ENCODE data around the gene GNA12.

Gene GNA12

DNA sequence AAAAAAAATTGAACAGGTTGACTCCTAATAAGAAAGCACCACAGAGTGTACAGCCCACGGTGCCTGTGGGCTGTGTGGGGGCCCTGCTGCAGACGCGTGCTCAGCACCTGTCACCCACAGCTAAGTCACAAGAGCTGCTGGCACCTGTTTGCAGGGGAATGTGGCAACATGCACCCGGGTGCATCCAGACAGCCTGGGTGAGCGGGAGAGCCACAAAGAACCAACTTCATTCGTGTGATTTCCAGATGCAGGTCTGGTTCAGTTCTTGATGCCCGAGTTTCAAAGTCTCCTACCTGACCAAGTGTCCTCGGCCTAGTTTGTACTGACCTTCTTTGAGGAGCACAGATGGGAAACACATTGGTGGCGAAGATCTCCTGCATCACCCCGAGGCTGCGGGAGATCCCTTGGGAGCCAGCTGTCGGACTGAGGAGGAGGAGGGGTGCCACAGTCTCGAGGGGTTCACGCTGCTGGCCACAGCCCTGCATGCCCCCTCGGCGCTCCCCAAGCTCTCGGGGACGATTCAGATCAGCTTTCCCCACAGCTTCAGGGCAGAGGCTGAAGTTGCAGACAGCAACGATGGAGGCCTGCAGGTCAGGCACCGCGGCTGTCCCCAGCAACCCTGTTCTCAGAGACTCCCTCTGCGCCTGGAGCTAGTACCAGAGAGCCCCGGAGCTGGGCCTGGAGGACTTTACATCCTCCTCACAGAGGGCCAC lies 120.8 kb downstream of the GNA12 start:
- H3K27ac ChIP-seq (ENCODE audit: insufficient read depth, low read depth, low read length, poor library complexity, severe bottlenecking): no peak overlapping the region
- WGBS, 2 experiments: 92% methylated on average over 23 of the region's 23 CpGs
- no peaks in the 10 kb centered on the region for H3K36me3 ChIP-seq (ENCODE audit: control insufficient read depth, insufficient read depth, low read length)
- H3K4me3 ChIP-seq (ENCODE audit: insufficient read depth, low read depth, low read length): no peak overlapping the region
- H3K27me3 ChIP-seq (ENCODE audit: control insufficient read depth, insufficient read depth, low read length, poor library complexity, severe bottlenecking): no peaks in the 10 kb centered on the region
- no peaks in the 10 kb centered on the region for H3K4me1 ChIP-seq (ENCODE audit: control insufficient read depth, insufficient read depth, low read length)
- no peaks in the 10 kb centered on the region for H3K9me3 ChIP-seq (ENCODE audit: control insufficient read depth, low read length)

DNA sequence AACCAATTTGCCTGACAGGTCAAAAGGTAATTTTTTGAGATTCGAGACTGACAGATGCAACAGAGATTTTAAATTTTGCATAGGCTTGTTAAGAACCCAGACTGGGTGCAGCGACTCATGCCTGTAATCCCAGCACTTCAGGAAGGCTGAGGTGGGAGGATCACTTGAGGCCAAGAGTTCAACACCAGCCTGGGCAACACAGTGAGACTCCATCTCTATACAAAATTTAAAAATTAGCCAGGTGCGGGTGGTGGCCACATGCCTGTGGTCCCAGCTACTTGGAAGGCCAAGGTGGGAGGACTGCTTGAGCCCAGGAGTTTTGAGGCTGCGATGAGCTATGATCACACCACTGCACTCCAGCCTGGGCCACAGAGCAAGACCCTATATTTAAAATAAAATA lies 121.5 kb downstream of the GNA12 start:
- no peak overlapping the region for H3K4me3 ChIP-seq (ENCODE audit: insufficient read depth, low read depth, low read length)
- no peaks in the 10 kb centered on the region for H3K9me3 ChIP-seq (ENCODE audit: control insufficient read depth, low read length)
- H3K4me1 ChIP-seq (ENCODE audit: control insufficient read depth, insufficient read depth, low read length): no peaks in the 10 kb centered on the region
- H3K27ac ChIP-seq (ENCODE audit: insufficient read depth, low read depth, low read length, poor library complexity, severe bottlenecking): no peak overlapping the region
- WGBS, 2 experiments: 95% methylated on average over 4 of the region's 4 CpGs
- H3K27me3 ChIP-seq (ENCODE audit: control insufficient read depth, insufficient read depth, low read length, poor library complexity, severe bottlenecking): no peaks in the 10 kb centered on the region
- no peaks in the 10 kb centered on the region for H3K36me3 ChIP-seq (ENCODE audit: control insufficient read depth, insufficient read depth, low read length)

DNA sequence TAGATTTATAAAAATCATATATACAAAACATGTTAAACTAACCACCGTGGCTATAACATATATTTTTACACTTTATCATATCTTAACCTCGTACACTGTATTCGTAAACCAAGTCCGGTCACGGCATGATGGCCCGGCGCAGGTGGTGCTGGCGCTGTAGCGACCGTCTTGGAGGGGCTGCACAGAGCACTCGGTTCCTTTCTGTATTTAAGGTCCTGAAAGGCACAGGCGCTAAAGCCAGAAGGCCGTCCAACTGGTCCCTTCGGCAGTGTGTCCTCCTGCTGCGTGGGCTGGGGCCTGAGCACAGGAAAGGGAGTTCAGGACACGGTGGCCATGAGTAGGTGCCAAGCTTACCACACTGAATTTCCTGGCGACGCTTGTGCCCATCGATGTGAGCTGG lies 122.3 kb downstream of the GNA12 start:
- WGBS, 2 experiments: 96% methylated on average over 19 of the region's 19 CpGs
- H3K27me3 ChIP-seq (ENCODE audit: control insufficient read depth, insufficient read depth, low read length, poor library complexity, severe bottlenecking): no peaks in the 10 kb centered on the region
- no peak overlapping the region for H3K4me3 ChIP-seq (ENCODE audit: insufficient read depth, low read depth, low read length)
- no peak overlapping the region for H3K27ac ChIP-seq (ENCODE audit: insufficient read depth, low read depth, low read length, poor library complexity, severe bottlenecking)
- no peaks in the 10 kb centered on the region for H3K4me1 ChIP-seq (ENCODE audit: control insufficient read depth, insufficient read depth, low read length)
- no peaks in the 10 kb centered on the region for H3K9me3 ChIP-seq (ENCODE audit: control insufficient read depth, low read length)
- H3K36me3 ChIP-seq (ENCODE audit: control insufficient read depth, insufficient read depth, low read length): no peaks in the 10 kb centered on the region

DNA sequence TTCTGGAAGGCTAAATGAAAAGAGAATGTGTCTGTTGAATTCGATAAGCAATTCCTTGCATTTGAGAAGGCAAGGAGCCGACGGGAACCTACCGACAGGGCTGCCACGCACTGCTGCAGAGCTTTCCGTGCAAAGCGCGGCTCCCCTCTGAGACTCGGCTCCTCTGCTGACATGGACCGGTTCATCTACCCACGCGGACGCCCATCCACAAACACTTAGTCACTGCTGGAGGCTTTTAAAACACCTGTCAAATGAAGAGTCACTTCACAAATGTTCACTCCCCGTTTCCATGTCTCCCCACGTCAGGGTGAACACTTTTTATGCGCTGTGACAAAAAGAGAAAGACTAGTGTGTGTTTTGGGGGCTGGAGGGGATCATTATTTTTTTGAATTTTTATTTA lies 124.1 kb downstream of the GNA12 start:
- H3K4me1 ChIP-seq (ENCODE audit: control insufficient read depth, insufficient read depth, low read length): no peaks in the 10 kb centered on the region
- no peaks in the 10 kb centered on the region for H3K36me3 ChIP-seq (ENCODE audit: control insufficient read depth, insufficient read depth, low read length)
- 92 to 95% methylated on average over 16 of the region's 16 CpGs for WGBS, 2 experiments
- no peaks in the 10 kb centered on the region for H3K9me3 ChIP-seq (ENCODE audit: control insufficient read depth, low read length)
- H3K27me3 ChIP-seq (ENCODE audit: control insufficient read depth, insufficient read depth, low read length, poor library complexity, severe bottlenecking): no peaks in the 10 kb centered on the region
- H3K27ac ChIP-seq (ENCODE audit: insufficient read depth, low read depth, low read length, poor library complexity, severe bottlenecking): no peak overlapping the region
- H3K4me3 ChIP-seq (ENCODE audit: insufficient read depth, low read depth, low read length): no peak overlapping the region

DNA sequence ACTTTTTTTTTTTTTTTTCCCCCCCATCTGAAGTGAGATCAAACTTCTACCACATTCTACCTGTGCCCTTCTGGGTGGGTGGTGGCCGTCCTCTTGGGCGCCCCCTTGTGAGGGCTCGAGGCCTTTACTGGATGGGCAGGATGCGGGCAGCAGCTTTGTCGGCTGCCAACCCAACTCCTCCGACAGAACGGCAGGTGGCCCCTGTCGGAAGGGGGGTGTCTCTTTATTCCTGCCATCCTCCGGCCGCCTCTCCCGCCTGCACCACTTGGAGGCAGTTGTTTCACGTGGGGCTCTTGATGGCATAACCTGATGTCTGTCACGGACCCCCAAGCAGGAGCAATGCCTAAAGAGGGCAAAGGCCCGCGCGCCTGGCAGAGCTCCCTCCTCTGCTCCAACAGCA lies 125.1 kb downstream of the GNA12 start:
- Histone ChIP-seq H3K9me3 (ENCODE audit: control insufficient read depth, low read length) (no peaks in the 10 kb centered on the region), H3K27ac (ENCODE audit: insufficient read depth, low read depth, low read length, poor library complexity, severe bottlenecking) (no peak overlapping the region), H3K27me3 (ENCODE audit: control insufficient read depth, insufficient read depth, low read length, poor library complexity, severe bottlenecking) (no peaks in the 10 kb centered on the region), H3K4me3 (ENCODE audit: insufficient read depth, low read depth, low read length) (no peak overlapping the region), H3K36me3 (ENCODE audit: control insufficient read depth, insufficient read depth, low read length) (no peaks in the 10 kb centered on the region), H3K4me1 (ENCODE audit: control insufficient read depth, insufficient read depth, low read length) (no peaks in the 10 kb centered on the region)
- 62 to 63% methylated on average over 16 of the region's 16 CpGs for WGBS, 2 experiments

DNA sequence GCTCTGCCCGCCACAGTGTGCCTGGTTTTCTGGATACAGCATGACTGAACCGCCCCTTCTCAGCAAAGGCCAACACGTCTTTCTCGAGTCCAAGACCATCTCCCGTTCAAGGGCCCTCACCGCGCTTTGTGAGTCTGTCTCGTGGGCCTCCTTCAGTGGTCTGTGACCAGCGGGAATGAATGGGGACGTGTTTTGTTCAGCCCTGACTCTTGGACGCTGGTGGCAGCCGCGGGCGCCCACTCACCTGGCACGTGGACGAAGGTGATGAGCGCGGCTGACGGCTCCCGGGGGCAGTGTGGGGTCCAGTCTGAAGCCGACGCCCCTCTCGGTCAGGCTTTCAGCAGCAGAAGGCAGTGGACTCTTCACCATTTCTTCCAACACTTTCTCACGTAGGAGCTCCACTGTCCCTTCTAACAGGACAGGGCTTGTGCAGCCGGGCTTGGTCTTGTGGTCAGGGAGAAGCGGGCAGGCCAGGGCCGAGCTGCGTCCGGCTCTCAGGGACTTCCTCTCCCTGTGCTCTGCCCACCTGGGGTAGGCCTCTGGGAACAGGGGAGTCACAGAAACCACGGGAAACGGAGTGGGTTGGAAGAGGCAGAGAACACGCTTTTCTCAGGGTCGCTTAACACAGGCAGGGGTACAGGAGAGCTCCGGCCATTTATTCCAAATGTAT lies 125.7 kb downstream of the GNA12 start:
- Histone ChIP-seq H3K4me1 (ENCODE audit: control insufficient read depth, insufficient read depth, low read length) (peaks cover under 1% of the 10 kb centered on the region), H3K9me3 (ENCODE audit: control insufficient read depth, low read length) (no peaks in the 10 kb centered on the region), H3K36me3 (ENCODE audit: control insufficient read depth, insufficient read depth, low read length) (no peaks in the 10 kb centered on the region), H3K4me3 (ENCODE audit: insufficient read depth, low read depth, low read length) (no peak overlapping the region), H3K27ac (ENCODE audit: insufficient read depth, low read depth, low read length, poor library complexity, severe bottlenecking) (no peak overlapping the region), H3K27me3 (ENCODE audit: control insufficient read depth, insufficient read depth, low read length, poor library complexity, severe bottlenecking) (no peaks in the 10 kb centered on the region)
- WGBS, 2 experiments: 93% methylated on average over 34 of the region's 34 CpGs

DNA sequence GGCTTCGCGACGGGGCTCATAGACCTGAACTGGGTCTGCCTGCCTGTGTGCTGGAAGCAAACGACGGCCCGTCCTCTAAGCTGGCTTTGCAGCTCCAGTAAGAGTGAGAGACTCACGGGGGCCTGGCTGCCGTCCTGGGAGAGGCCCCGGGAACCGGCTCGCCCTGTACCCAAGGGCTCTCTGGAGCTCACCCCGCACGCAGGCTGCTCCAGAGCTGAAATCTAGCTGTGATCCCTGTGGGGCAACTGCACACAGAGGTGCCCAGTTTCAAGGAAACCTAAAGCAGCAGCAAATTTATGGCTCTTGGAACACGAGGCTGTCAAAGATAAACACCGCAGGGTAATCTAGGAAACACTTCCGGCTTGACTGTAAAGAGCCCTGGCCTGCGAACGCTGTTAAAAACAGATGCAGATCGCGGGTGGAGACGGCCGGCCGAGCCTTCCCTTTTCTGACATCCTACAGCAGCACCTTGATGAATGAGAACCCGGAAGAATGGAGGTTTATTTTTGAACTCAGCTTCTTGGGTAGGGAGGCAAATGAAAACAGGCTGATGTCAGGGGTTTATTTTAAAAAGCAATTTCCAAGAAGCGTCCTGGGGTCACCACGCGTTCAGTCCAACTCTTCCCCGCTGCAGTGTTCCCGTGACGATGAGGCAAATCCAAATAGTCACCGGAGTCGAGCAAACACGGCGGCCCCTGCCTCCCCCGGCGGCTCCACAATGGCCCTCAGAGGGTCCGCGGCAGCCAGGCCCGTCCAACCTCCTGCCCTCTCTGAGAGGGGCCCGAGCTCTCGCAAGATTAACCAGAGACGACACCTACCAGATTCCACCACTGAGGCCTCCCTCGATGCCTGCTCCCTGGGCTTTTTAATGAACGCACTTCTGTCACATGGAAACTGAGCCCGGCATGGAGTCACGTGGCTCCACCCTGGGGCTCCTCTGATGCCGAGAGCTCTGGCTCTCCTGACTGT lies 126.5 kb downstream of the GNA12 start:
- no peaks in the 10 kb centered on the region for H3K9me3 ChIP-seq (ENCODE audit: control insufficient read depth, low read length)
- no peak overlapping the region for H3K27ac ChIP-seq (ENCODE audit: insufficient read depth, low read depth, low read length, poor library complexity, severe bottlenecking)
- no peaks in the 10 kb centered on the region for H3K27me3 ChIP-seq (ENCODE audit: control insufficient read depth, insufficient read depth, low read length, poor library complexity, severe bottlenecking)
- H3K4me1 ChIP-seq (ENCODE audit: control insufficient read depth, insufficient read depth, low read length): peaks cover 4% of the 10 kb centered on the region
- H3K36me3 ChIP-seq (ENCODE audit: control insufficient read depth, insufficient read depth, low read length): no peaks in the 10 kb centered on the region
- H3K4me3 ChIP-seq (ENCODE audit: insufficient read depth, low read depth, low read length): no peak overlapping the region
- 93% methylated on average over 47 of the region's 47 CpGs for WGBS, 2 experiments

DNA sequence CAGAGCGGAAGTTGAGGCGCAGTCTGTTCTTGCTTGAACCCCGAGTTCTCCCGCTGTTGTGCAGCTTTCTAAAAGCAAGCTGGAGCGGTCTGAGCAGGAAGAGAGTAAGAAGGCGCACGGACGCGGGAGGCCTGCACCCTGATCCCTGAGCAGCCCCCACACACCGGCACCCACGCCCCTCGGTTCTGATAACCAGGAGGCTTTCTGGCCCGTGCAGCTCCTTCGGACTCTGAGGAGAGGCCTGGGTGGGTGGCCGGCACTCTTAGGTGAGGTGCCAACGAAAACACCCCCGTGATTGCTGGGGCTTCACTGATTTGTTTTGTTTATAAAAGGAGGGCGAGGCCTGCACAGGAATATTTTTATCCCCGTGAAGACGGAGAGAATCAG lies 127.2 kb downstream of the GNA12 start:
- Histone ChIP-seq H3K9me3 (ENCODE audit: control insufficient read depth, low read length) (no peaks in the 10 kb centered on the region), H3K4me3 (ENCODE audit: insufficient read depth, low read depth, low read length) (no peak overlapping the region), H3K36me3 (ENCODE audit: control insufficient read depth, insufficient read depth, low read length) (no peaks in the 10 kb centered on the region), H3K4me1 (ENCODE audit: control insufficient read depth, insufficient read depth, low read length) (peaks cover 4% of the 10 kb centered on the region), H3K27me3 (ENCODE audit: control insufficient read depth, insufficient read depth, low read length, poor library complexity, severe bottlenecking) (no peaks in the 10 kb centered on the region), H3K27ac (ENCODE audit: insufficient read depth, low read depth, low read length, poor library complexity, severe bottlenecking) (no peak overlapping the region)
- WGBS, 2 experiments: 85 to 86% methylated on average over 20 of the region's 20 CpGs

DNA sequence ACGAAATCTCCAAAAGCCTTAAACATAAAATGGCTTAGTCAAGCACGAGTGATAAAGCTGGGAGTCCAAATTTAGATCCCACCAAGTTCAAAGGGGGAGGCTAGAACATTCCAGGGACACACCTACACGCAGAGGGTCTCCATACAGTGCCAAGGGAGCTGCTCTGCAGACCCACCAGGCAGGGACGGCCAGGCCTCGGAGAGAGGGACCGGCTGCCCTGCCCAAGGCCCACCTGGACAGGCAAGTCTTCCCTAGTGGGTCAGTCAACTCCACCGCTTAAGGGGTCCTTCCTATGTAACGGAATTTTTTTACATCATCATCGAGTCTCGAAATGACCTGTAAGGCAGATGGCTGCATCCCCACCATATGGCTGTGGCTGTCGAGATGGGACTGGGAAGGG lies 127.6 kb downstream of the GNA12 start:
- Histone ChIP-seq H3K9me3 (ENCODE audit: control insufficient read depth, low read length) (no peaks in the 10 kb centered on the region), H3K4me1 (ENCODE audit: control insufficient read depth, insufficient read depth, low read length) (peaks cover 4% of the 10 kb centered on the region), H3K27me3 (ENCODE audit: control insufficient read depth, insufficient read depth, low read length, poor library complexity, severe bottlenecking) (no peaks in the 10 kb centered on the region), H3K36me3 (ENCODE audit: control insufficient read depth, insufficient read depth, low read length) (no peaks in the 10 kb centered on the region), H3K4me3 (ENCODE audit: insufficient read depth, low read depth, low read length) (no peak overlapping the region), H3K27ac (ENCODE audit: insufficient read depth, low read depth, low read length, poor library complexity, severe bottlenecking) (no peak overlapping the region)
- 95 to 97% methylated on average over 11 of the region's 11 CpGs for WGBS, 2 experiments
